ENCODE measurements around the gene RIOX2. TPM values are rescaled to one million over a fixed set of nuclear protein-coding genes. Genes with fewer than 3 reads are reported as not detected.
"Not testable (repeated sequence)": the region's sequence is repeated elsewhere in the genome, so short reads cannot be mapped to it uniquely, and the experiment has no call there.

RIOX2 gene
- total and polyA plus RNA-seq, 2 donors (not counting 1 experiment from before 2014, with no cell fraction given) = 18.5 to 23.6 TPM

DNA sequence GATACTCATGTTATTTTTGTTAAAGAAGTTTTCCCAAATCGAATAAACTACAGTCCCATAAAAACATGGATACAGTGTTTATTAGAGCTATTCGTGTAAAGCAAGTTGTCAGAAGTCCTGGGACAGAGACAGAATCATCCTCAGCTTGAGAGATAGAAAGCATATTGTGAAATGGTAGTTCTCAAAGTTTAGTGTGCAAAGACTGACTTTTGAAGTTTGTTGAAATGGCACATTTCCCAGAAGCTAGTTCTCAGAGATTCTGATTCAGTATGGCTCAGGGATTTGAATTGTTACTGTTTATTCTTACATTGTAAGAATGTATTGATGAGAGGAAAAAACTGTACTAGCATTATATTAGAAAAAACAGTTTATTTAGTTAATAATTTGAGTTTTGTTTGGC is 40.7 kb upstream of the RIOX2 start:
- Histone ChIP-seq H3K27me3 (replicated peaks in 1 of 4; ENCODE audit: control extremely low read depth in 1 of 4, control insufficient read depth in 3 of 4, insufficient read depth in 4 of 4, low read length in 3 of 4) (no peaks in the 10 kb centered on the region), H3K9ac (ENCODE audit: low read length) (no peak overlapping the region), H3K4me1 (ENCODE audit: control insufficient read depth in 2 of 2, insufficient read depth in 2 of 2, low read length in 2 of 2) (no peaks in the 10 kb centered on the region), H3K36me3 (replicated peaks in 1 of 2; ENCODE audit: control extremely low read depth in 1 of 2, control insufficient read depth in 1 of 2, extremely low read depth in 1 of 2, insufficient read depth in 2 of 2, low read length in 1 of 2) (no peaks in the 10 kb centered on the region), H4K20me1 (ENCODE audit: control insufficient read depth, insufficient read depth, low read length, poor library complexity, severe bottlenecking) (no peaks in the 10 kb centered on the region), H3K4me3 (ENCODE audit: control extremely low read depth in 1 of 5, extremely low read depth in 1 of 5, insufficient read depth in 1 of 5, low read depth in 2 of 5, low read length in 4 of 5) (no peak overlapping the region), H3K79me2 (ENCODE audit: control insufficient read depth, insufficient read depth, low read length) (no peaks in the 10 kb centered on the region), H3K27ac (ENCODE audit: low read length in 2 of 2) (no peak overlapping the region), H3K4me2 (replicated peaks; ENCODE audit: low read depth, low read length, poor library complexity, severe bottlenecking) (no peak overlapping the region), H2AFZ (ENCODE audit: insufficient read depth, low read depth, low read length, poor library complexity, severe bottlenecking) (no peak overlapping the region), H3K9me3 (ENCODE audit: control extremely low read depth in 1 of 3, control insufficient read depth in 2 of 3, insufficient read depth in 1 of 3, low read length in 2 of 3) (no peaks in the 10 kb centered on the region)
- H3K9me3 Mint-ChIP-seq (ENCODE audit: insufficient read depth) = no peaks in the 10 kb centered on the region
- H3K4me3 Mint-ChIP-seq = no peak overlapping the region
- ChIA-PET CTCF (interaction anchor here (9.7 kb wide), 1 partner anchor 9 kb away, joined by 100 read pairs; no protein-coding TSS in a partner anchor), POLR2A (no interaction called here)
- H3K4me1 Mint-ChIP-seq = no peaks in the 10 kb centered on the region
- no peak for TF ChIP-seq EZH2 (IDR thresholded peaks at IDR 0.05; ENCODE audit: borderline replicate concordance, insufficient read depth, low read depth, low read length, poor library complexity, severe bottlenecking)
- TF ChIP-seq, protein P1, sequence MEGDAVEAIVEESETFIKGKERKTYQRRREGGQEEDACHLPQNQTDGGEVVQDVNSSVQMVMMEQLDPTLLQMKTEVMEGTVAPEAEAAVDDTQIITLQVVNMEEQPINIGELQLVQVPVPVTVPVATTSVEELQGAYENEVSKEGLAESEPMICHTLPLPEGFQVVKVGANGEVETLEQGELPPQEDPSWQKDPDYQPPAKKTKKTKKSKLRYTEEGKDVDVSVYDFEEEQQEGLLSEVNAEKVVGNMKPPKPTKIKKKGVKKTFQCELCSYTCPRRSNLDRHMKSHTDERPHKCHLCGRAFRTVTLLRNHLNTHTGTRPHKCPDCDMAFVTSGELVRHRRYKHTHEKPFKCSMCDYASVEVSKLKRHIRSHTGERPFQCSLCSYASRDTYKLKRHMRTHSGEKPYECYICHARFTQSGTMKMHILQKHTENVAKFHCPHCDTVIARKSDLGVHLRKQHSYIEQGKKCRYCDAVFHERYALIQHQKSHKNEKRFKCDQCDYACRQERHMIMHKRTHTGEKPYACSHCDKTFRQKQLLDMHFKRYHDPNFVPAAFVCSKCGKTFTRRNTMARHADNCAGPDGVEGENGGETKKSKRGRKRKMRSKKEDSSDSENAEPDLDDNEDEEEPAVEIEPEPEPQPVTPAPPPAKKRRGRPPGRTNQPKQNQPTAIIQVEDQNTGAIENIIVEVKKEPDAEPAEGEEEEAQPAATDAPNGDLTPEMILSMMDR (IDR thresholded peaks at IDR 0.05) = no peak
- H3K27me3 Mint-ChIP-seq = peaks cover 21% of the 10 kb centered on the region
- ATAC-seq (ENCODE audit: low read depth) (no peak), DNase-seq (no peak)
- no peak overlapping the region for H3K27ac Mint-ChIP-seq
- 100% methylated on average over 1 of the region's 2 CpGs for WGBS (ENCODE audit: insufficient coverage)
- intact Hi-C loops (cut with micrococcal nuclease) = no loop called here

DNA sequence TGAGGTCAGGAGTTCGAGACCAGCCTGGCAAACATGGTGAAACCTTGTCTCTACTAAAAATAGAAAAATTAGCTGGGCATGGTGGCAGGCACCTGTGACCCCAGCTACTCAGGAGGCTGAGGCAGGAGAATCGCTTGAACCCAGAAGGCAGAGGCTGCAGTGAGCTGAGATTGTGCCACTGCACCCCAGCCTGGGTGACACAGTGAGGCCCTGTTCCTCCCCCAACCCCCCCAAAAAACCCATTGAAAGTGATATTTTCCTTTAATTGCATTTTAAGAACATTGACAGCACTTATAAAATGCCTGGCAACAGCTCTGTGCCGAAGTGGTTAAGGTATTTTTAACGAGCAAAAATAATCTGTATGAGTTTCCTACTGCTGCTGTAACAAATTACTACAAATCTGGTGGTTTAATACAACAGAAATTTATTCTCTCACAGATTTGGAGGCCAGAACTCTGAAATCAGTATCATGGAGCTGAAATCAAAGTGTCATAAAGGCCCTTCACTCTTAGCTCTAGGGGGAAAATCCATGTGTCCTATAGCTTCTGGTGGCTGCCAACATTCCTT is 38.7 kb upstream of the RIOX2 start:
- POLR2A ChIA-PET; H3K36me3 ChIP-seq (replicated peaks in 1 of 2; ENCODE audit: control extremely low read depth in 1 of 2, control insufficient read depth in 1 of 2, extremely low read depth in 1 of 2, insufficient read depth in 2 of 2, low read length in 1 of 2); ATAC-seq (ENCODE audit: low read depth); H3K79me2 ChIP-seq (ENCODE audit: control insufficient read depth, insufficient read depth, low read length); H3K4me2 ChIP-seq (replicated peaks; ENCODE audit: low read depth, low read length, poor library complexity, severe bottlenecking); H3K4me1 ChIP-seq (ENCODE audit: control insufficient read depth in 2 of 2, insufficient read depth in 2 of 2, low read length in 2 of 2); H3K4me3 Mint-ChIP-seq; H4K20me1 ChIP-seq (ENCODE audit: control insufficient read depth, insufficient read depth, low read length, poor library complexity, severe bottlenecking); H3K4me3 ChIP-seq (ENCODE audit: control extremely low read depth in 1 of 5, extremely low read depth in 1 of 5, insufficient read depth in 1 of 5, low read depth in 2 of 5, low read length in 4 of 5); H3K9me3 ChIP-seq (ENCODE audit: control extremely low read depth in 1 of 3, control insufficient read depth in 2 of 3, insufficient read depth in 1 of 3, low read length in 2 of 3); H3K27me3 ChIP-seq (replicated peaks in 1 of 4; ENCODE audit: control extremely low read depth in 1 of 4, control insufficient read depth in 3 of 4, insufficient read depth in 4 of 4, low read length in 3 of 4); H3K4me1 Mint-ChIP-seq; intact Hi-C loops (cut with micrococcal nuclease); H3K9ac ChIP-seq (ENCODE audit: low read length); H3K9me3 Mint-ChIP-seq (ENCODE audit: insufficient read depth); H3K27ac Mint-ChIP-seq; H3K27ac ChIP-seq (ENCODE audit: low read length in 2 of 2); DNase-seq; H2AFZ ChIP-seq (ENCODE audit: insufficient read depth, low read depth, low read length, poor library complexity, severe bottlenecking): not testable (repeated sequence)
- H3K27me3 Mint-ChIP-seq = peaks cover 27% of the 10 kb centered on the region
- 100% methylated on average over 2 of the region's 4 CpGs for WGBS (ENCODE audit: insufficient coverage)
- CTCF ChIA-PET = interaction anchor here (0.7 to 9.7 kb wide), 2 partner anchors 11 to 39 kb away, joined by 5 to 100 read pairs; partner anchors contain the start of gene RIOX2

Data from B cell (primary cell).